ENCODE measurements around the gene CA6.

CA6 gene

GRCh38 chr1:9004031-9004699 is 58.5 kb downstream of the CA6 start:
- Histone ChIP-seq H3K4me3 (no peak overlapping the region), H4K20me1 (peaks cover 0 to 5% (median 0%) of the 10 kb centered on the region in 11 experiments; a peak in 1 of 22 replicates), H3K4me1 (peaks cover 31 to 51% (median 43%) of the 10 kb centered on the region in 10 experiments), H3K4me2 (peak overlapping the region; percentile 56 to 80 (median 69)), H3K36me3 (no peaks in the 10 kb centered on the region), H3K9ac (peak overlapping the region in 2 of 11 experiments; percentile 1 to 20; a peak in 2 of 22 replicates), H3K9me3 (replicated peaks in 1 of 11) (no peaks in the 10 kb centered on the region), H3K27ac (no peak overlapping the region), H3K27me3 (no peaks in the 10 kb centered on the region)
- no peak for TF ChIP-seq Cebpa-rat (IDR thresholded peaks at IDR 0.05)

- Histone ChIP-seq H3K27ac (no peak overlapping the region), H3K27me3 (no peaks in the 10 kb centered on the region), H3K4me3 (no peak overlapping the region), H3K9me3 (replicated peaks in 1 of 11) (no peaks in the 10 kb centered on the region), H4K20me1 (peaks cover 0 to 5% (median 0%) of the 10 kb centered on the region in 11 experiments; a peak in 1 of 22 replicates), H3K4me2 (peak overlapping the region; percentile 56 to 80 (median 69)), H3K9ac (peak overlapping the region in 2 of 11 experiments; percentile 1 to 20; a peak in 1 of 22 replicates), H3K36me3 (no peaks in the 10 kb centered on the region), H3K4me1 (peaks cover 31 to 53% (median 45%) of the 10 kb centered on the region in 10 experiments)
- no peak for TF ChIP-seq Cebpa-rat (IDR thresholded peaks at IDR 0.05)
Observed at GRCh38 chr1:9004700-9005394, 59.2 kb downstream of the CA6 start.

GRCh38 chr1:9005395-9005708 is 59.7 kb downstream of the CA6 start:
- H3K4me1 ChIP-seq, result peaks cover 33 to 58% (median 50%) of the 10 kb centered on the region in 10 experiments
- no peak for TF ChIP-seq Cebpa-rat (IDR thresholded peaks at IDR 0.05)
- H3K4me3 ChIP-seq, result no peak overlapping the region
- H4K20me1 ChIP-seq, result peaks cover 0 to 5% (median 0%) of the 10 kb centered on the region in 11 experiments; a peak in 1 of 22 replicates
- no peak overlapping the region for H3K9ac ChIP-seq
- peak overlapping the region in 9 of 11 experiments; percentile 13 to 76 (median 64); a peak in 9 of 22 replicates for H3K4me2 ChIP-seq
- no peak overlapping the region for H3K27ac ChIP-seq
- no peaks in the 10 kb centered on the region for H3K27me3 ChIP-seq
- no peaks in the 10 kb centered on the region for H3K9me3 ChIP-seq (replicated peaks in 1 of 11)
- H3K36me3 ChIP-seq, result no peaks in the 10 kb centered on the region

GRCh38 chr1:9006956-9007615 is 61.4 kb downstream of the CA6 start:
- TF ChIP-seq Cebpa-rat (IDR thresholded peaks at IDR 0.05), result no peak
- Histone ChIP-seq H3K9me3 (replicated peaks in 1 of 11) (no peaks in the 10 kb centered on the region), H3K4me3 (no peak overlapping the region), H3K4me1 (peaks cover 51 to 76% (median 67%) of the 10 kb centered on the region in 10 experiments), H3K9ac (0 out of 22 replicates have a peak overlapping the region, but pooled peaks of 2 of the 11 experiments have one; percentile 9 to 36), H4K20me1 (peaks cover 0 to 5% (median 0%) of the 10 kb centered on the region in 11 experiments; a peak in 1 of 22 replicates), H3K27me3 (no peaks in the 10 kb centered on the region), H3K4me2 (peak overlapping the region; percentile 68 to 94 (median 87)), H3K36me3 (no peaks in the 10 kb centered on the region), H3K27ac (no peak overlapping the region)

GRCh38 chr1:9008236-9008635 is 62.6 kb downstream of the CA6 start:
- Histone ChIP-seq H3K4me2 (peak overlapping the region; percentile 68 to 94 (median 87)), H3K36me3 (no peaks in the 10 kb centered on the region), H3K27me3 (no peaks in the 10 kb centered on the region), H3K4me3 (peak overlapping the region in 1 of 10 experiments; percentile 10; a peak in 3 of 20 replicates), H3K9me3 (replicated peaks in 1 of 11) (no peaks in the 10 kb centered on the region), H3K27ac (peak overlapping the region in 4 of 11 experiments; percentile 17 to 36 (median 26); a peak in 1 of 22 replicates), H3K9ac (peak overlapping the region in 4 of 11 experiments; percentile 29 to 56 (median 46); a peak in 7 of 22 replicates), H4K20me1 (peaks cover 0 to 5% (median 0%) of the 10 kb centered on the region in 11 experiments; a peak in 1 of 22 replicates), H3K4me1 (peaks cover 54 to 79% (median 70%) of the 10 kb centered on the region in 10 experiments)
- TF ChIP-seq Cebpa-rat (IDR thresholded peaks at IDR 0.05), result no peak

GRCh38 chr1:9009438-9010370 is 64.0 kb downstream of the CA6 start:
- no peaks in the 10 kb centered on the region for H3K27me3 ChIP-seq
- no peaks in the 10 kb centered on the region for H3K36me3 ChIP-seq
- H3K4me3 ChIP-seq, result no peak overlapping the region
- no peaks in the 10 kb centered on the region for H3K9me3 ChIP-seq (replicated peaks in 1 of 11)
- peaks cover 0 to 5% (median 0%) of the 10 kb centered on the region in 11 experiments; a peak in 1 of 22 replicates for H4K20me1 ChIP-seq
- H3K27ac ChIP-seq, result no peak overlapping the region
- no peak overlapping the region for H3K9ac ChIP-seq
- no peak for TF ChIP-seq Cebpa-rat (IDR thresholded peaks at IDR 0.05)
- peaks cover 49 to 84% (median 66%) of the 10 kb centered on the region in 10 experiments for H3K4me1 ChIP-seq
- peak overlapping the region in 10 of 11 experiments; percentile 35 to 86 (median 77); a peak in 11 of 22 replicates for H3K4me2 ChIP-seq

GRCh38 chr1:9010781-9011323 is 65.2 kb downstream of the CA6 start:
- H3K4me3 ChIP-seq, result no peak overlapping the region; a peak in 1 of 20 replicates
- H3K9me3 ChIP-seq (replicated peaks in 1 of 11), result no peaks in the 10 kb centered on the region
- H3K9ac ChIP-seq, result peak overlapping the region in 3 of 11 experiments; percentile 1 to 44 (median 3); a peak in 3 of 22 replicates
- H3K27me3 ChIP-seq, result peaks cover 0 to 5% (median 0%) of the 10 kb centered on the region in 11 experiments; a peak in 3 of 22 replicates
- H4K20me1 ChIP-seq, result peaks cover 0 to 5% (median 0%) of the 10 kb centered on the region in 11 experiments; a peak in 1 of 22 replicates
- H3K27ac ChIP-seq, result peak overlapping the region in 2 of 11 experiments; percentile 3 to 39; a peak in 2 of 22 replicates
- no peak for TF ChIP-seq Cebpa-rat (IDR thresholded peaks at IDR 0.05)
- peaks cover 52 to 84% (median 70%) of the 10 kb centered on the region in 10 experiments for H3K4me1 ChIP-seq
- H3K4me2 ChIP-seq, result peak overlapping the region; percentile 72 to 86 (median 77)
- H3K36me3 ChIP-seq, result no peaks in the 10 kb centered on the region

Measured in BLaER1 treated with 17β-estradiol and CSF1 and Interleukin-3, amounts not matched to agents 10 nM and 100 nM (cell line).